HG03045 (cell line): Measurements from ENCODE around the gene BSPRY.

ENCODE experiments used
- ATAC-seq: cut with Tn5 transposase; IDR thresholded peaks from one replicate; pipeline ENCODE4 v1.9.1; 2021; ENCODE audit warnings: mild to moderate bottlenecking, moderate library complexity; ENCODE audit not compliant: unreplicated experiment

Gene BSPRY

DNA sequence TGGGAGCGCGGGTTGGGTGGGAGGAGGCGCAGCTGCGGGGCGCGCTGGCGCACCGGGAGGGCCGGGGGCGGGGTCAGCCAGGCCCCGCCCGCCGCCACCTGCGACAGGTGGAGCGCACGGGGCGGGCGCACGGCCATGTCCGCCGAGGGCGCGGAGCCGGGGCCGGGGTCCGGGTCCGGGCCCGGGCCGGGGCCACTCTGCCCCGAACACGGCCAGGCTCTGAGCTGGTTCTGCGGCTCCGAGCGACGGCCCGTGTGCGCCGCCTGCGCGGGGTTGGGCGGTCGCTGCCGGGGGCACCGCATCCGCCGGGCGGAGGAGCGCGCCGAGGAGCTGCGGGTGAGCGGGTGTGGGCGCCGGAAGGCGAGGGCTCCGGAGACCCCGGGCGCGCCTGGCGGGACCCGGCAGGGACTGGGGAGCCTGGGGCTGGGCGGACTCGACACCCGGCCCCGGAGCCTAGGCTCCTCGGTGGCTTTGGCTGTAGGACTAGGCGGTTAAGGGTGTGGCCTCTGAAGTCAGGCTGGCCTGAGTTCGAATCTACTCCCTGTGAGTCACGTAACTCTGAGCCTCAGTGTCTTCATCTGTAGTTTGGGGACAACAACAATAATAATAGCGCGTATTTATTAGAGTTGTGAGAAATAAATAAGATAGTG is at the start of gene BSPRY:
BSPRY (plus strand) TSS at position 97 of the 650 bp plus-strand sequence; CDS start at position 136, 39 bp downstream.
- ATAC-seq = no peak

DNA sequence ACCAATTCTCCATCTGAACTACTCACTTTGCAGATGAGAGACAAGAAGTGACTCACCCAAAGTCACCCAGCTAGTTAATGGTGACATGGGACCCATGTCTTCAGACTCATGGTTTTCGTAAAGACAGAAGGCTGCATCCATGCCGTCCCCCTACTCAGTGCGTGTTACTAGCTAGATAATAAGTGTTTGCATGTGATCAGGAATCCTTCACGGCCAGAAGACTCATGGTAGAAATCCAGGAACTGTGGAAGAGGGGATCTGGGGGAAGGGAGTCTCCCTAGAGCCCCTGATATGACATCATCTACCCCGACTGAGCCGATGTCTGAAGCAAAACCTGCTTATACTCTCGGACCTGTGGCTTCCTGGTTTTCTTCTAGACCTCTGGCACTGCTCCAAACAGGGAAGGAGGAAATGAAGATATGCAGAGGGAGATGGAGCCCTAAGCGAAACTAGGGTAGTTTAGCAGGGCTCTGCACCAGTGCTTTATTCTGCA is 49.5 kb upstream of the BSPRY start:
- no peak for ATAC-seq

DNA sequence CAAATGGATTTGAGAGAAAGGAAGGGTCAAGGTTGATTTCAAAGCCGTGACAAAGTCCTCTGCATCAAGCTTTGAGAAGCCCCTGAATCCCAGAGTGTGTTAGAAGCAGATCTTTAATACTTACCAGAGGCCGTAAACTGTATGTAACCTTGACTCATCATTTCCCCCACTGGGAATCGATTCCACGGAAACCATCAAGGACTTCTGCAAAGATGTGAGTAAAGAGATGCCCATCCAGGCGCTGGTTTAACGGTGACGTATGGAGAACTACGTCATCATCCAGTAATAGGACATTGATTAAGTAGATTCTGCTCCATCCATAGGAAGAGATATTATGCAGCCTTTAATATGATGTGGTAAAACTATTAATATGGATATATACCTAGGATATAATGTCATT is 47.8 kb upstream of the BSPRY start:
- ATAC-seq = no peak

DNA sequence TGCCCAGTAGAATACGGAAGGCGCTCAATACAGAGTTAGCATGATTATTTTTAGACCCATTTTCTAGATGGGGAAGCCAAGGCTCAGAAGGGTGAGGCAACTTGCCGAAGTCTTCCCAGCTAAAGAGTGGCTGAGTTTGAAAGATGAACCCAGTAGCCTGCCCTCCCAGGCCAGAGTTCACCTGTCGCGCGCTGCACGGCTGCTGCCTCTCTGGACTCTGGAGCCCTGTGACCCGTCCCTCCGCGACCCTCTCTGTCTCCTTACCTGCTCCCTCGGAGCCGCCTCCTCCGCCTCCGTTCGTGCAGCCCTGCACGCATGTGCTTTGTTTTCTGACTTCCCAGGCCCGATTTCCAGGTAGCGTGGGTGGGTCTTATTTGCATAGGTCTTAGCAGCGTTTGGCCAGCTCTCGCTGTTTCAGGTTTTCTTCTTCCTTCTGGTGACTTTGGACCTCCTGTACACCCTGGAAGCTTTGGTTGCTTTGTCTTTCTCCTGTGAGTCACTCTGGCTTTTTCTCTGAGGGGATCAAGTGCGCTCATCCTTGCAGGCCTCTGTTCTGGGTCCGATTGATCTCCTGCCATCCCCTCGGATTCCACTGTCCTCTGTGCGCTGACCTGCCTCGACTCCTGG is 46.4 kb upstream of the BSPRY start, which contains the start of gene RNF183:
RNF183 (minus strand) TSS at position 585 of the 627 bp plus-strand sequence. CDS start 5,192 bp downstream, outside the sequence.
- no peak for ATAC-seq

DNA sequence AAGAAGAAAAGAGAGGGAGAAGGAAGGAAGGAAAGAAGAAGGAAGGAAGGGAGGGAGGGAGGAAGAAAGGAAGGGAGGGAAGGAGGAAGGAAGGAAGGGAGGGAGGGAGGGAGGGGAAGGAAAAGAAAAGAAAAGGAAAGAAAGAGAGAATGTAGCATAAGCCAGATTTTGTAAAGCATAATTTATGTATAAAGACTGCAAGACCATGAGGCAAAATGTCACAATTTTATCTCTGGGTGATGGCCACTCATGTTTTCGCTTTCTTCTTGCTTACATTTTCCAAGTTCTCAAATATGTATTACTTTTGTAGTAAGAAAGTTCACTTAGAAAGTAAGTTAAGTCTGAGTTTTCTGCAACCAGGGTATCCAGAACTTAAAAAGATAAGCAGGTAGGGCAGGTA is 42.8 kb upstream of the BSPRY start:
- ATAC-seq = no peak

DNA sequence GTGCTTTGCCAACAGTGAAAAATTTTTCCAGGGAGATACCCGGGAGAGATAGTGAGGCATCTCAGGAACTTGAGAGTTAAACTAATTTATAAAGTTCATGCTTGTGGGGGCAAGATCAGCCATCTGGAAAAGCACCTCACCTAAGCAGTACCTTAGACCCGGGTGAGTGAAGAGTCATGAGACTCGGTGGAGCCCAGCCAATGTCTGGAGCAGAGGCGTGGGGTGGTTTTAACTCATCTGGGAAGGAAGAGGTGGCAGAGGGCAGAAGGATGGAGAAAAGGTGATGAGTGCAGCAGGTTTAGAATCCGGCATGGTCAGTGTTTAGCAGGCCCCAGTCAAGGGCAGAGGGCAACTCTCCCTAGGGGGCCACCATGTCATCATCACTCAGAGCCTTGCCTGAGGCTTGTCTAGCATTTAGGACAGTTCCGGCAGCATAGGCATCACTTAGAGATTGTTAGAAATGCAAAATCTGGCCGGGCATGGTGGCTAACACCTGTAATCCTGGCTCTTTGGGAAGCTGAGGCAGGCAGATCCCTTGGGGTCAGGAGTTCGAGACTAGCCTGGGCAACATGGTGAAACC is 41.9 kb upstream of the BSPRY start:
- no peak for ATAC-seq

DNA sequence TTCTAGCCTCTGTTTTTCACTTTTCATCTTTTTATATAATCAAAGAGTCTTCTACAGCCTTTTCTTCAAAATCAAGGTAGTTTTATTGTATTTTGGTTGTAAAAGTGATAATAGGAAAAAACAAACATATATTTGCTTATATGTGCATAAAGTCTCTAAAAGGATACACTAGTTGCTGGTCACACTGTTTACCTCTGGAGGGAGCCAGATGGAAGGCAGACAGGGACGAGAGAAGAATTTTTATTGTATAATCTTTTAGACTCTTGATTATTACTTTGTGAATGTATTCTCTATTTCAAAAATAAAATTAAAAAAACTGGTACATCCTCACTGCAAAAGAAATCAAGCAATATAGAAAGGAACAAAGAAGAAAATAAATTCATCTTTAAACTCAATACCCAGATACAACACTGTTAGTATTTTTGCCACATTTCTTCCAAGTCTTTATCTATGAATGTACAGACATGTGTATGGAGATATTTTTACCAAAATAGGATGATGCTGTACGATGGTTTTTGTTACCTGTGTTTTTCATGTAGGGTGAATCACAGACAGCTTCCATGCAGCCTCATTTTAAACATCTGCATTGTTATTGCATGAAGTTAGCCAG is 40.0 kb upstream of the BSPRY start:
- no peak for ATAC-seq

DNA sequence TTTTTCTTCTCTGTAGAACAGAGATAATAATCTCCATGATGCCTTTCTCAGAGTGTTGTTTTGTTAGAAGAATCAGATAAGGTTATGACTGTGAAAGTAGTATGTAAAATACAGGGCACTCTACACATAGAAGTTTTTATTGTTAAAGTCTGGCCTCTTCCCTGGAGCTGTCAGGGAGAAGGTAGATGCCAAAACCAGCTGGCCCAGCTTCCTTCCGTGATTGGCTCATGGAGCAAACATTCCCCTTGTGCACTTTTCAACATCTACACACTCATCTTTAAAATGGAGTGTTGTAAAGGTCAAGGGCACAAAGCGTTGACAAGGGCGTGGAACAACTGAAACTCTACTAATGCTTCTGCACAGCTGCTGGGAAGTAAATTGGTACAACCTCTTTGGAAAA is 38.8 kb upstream of the BSPRY start:
- no peak for ATAC-seq

DNA sequence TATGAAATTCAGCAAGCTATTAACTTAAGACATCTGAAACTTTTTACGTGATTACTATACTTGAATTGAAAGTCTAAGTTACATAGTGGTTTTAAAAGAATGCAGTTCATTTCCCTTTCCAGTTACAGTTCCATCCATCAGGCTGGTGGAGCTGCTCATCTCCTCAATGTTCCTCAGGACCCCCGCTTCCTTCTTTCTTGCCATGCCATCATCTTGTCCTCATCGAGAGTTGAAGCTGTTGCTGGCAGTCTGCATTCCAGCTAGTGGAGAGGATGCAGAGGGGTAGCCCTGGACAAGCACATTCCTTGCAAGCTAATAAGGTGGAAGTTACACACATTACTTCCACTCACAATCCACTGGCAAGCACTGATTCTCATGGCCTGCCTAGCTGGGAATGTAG is 37.4 kb upstream of the BSPRY start:
- ATAC-seq = no peak

DNA sequence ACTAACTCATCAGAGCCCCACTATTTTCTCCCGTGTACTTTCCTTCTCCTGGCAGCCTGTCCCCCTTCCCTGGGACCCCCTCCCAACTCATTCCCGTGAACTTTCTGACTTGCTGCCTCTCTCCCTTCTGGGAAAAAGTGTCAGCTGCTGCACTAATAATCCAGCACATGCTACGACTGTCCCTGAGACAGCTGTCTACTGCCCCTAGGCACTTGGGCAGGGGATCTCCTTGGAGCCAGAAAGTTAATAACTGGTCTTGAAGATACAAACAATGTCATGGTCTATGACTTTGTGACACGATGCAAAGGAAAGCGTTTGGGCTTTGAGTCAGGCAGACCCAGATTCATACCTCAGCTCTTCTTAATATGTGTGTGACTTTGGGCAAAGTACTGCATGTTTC is 36.1 kb upstream of the BSPRY start:
- ATAC-seq = no peak

DNA sequence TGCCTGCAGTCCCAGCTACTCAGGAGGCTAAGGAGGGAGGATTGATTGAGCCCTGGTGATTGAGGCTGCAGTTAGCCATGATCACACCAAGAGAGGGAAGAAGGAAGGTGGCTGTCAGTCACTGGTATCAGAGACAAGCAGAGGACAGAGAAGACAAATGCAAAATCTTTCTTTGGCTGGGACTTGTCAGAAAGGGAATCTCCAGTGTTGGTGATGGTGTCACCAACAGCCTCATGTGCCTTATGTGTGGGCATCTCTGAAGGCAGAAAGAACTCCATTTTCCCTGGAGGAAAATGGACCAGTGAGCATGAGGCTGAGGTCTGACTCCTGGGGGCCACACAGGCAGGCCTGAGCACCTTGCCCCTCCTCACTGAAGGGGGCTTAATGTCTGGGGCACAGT is 34.1 kb upstream of the BSPRY start:
- no peak for ATAC-seq

DNA sequence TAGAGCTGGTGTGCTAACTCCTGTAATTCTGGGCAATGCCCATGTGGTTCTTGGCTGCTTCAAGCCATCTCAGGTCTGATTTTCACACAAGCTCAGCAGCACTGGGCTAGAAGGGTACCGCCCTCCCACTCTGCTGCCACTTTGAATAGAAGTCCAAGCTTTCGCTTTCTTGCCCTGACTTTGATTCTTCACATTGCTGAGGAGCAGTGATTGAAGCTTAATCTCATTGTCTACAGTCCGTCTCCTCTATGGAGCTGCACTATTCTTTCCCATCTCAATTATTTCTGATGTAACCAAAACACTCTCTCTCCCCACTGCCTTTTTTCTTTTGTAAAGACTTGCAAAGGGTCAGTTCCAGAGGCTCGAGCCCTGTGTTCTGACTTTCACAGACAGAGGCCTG is 33.3 kb upstream of the BSPRY start:
- no peak for ATAC-seq

DNA sequence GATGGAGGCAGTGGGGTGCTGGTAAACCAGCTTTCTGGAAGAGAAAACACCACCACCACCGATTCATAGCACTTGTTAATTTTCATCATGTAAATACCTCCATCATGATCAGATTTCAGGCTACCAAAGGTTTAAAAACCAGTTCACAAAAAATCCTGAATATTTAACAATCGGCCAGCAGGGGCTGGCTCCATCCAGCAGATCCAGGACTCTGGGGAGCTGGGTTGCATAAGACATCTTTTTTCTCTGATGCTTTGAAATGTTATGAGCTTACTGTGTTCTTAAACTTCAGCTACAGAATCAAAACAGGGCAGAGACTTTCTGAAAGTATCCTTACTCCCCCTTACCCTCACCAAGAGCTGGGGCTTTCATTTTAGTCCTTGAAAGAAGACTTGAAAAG is 31.6 kb upstream of the BSPRY start:
- ATAC-seq = no peak

DNA sequence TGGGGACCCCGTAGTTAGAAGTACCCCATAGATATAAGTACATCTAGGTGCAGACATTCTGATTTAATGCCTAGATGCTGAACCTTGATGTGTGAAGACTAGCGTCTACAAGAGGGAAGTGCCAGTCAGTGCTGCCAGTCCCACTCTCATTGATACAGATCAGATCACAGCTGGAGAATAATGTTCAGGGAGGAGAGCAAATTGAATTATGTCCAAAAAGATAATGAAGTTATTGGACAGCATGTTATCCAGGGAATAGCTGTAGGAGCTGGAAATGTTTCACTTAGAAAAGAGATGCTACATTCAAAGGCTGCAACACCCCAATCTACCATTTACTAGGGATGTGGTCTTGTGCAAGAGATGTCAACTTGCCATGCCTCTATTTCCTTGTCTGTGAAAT is 30.3 kb upstream of the BSPRY start:
- ATAC-seq = no peak

DNA sequence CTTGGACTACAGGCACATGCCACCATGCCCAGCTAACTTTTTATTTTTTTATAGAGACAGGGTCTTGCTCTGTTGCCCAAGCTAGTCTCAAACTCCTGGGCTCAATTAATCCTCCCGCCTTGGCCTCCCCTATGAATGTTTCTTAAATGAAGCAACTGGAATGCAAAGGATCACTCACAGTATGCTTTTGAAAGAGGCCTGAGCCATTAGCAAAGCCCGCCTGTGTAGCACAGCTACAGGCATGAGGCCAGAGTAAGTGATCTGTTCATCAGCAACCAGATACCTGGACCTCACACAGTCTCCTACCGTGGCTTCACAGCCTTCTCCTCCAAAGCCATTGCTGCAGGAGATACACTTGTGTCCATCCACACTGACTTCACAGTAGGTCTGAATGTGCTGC is 29.3 kb upstream of the BSPRY start:
- ATAC-seq = no peak

DNA sequence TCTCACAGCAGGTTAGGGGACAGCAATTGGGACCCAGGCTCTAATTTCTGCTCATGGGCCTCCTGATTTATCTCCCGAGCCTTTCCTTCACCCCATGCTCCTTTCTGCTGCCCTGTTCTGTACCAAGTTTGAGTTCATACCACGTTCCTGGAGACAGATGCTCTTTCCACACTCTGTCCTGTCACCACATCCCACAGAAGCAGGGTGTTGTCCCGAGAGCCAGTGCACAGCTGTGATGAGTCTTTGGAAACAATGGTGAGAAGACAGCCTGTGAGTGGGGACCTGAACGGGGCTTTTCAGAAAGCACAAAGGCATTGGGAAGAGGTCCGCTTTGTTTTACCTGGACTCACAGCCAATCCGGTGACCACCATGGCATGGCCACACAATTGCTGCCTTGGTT is 26.7 kb upstream of the BSPRY start:
- ATAC-seq = no peak

DNA sequence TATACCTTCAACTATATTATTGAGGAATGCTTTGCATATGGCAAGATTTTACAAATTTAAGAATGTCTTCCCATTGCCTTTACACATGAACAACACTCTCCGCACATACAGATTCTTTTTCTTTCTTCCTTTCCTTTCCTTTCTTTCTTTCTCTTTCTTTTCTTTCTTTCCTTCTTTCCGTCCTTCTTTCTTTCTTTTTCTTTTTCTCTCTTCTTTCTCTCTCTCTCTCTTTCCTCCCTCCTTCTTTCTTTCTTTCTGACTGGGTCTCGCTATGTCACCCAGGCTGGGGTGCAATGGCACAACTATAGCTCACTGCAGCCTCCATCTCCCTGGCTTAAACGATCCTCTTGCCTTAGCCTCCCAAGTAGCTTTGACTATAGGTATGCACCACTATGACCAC is 23.1 kb upstream of the BSPRY start:
- ATAC-seq = no peak

DNA sequence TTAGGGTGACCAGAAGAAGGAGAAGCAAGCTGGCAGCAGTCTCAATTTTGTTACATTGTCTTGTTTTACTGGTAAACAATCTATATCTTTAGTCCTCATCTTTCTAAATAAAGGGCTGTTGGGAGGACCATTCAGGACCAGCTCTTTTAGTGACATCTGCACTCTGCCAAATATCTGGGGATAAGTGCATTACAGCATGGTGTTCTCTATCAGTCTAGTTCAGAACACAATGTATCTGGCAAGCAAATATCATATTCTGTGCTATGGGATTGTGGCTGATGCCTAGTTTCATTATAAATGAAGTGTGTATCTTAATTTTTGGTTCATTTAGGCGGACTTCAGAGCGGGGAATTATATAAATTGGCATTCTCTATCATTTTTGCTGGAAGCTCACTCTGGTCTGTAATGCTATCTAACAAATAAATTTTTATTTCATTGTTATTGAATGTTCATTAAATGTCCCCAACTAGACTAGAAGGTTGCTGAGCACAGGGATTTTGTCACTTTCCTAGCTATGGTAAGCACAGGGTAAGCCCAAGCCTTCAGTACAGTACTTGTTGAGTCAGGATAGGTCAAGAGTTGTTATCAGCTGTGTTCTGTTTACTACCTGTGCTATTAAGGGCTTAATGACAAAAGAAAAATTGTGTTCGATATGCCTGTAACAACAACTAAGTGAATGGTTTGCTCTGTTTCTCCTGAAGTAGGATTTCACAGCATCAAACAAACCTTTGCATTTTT is 21.1 kb upstream of the BSPRY start:
- ATAC-seq = no peak

DNA sequence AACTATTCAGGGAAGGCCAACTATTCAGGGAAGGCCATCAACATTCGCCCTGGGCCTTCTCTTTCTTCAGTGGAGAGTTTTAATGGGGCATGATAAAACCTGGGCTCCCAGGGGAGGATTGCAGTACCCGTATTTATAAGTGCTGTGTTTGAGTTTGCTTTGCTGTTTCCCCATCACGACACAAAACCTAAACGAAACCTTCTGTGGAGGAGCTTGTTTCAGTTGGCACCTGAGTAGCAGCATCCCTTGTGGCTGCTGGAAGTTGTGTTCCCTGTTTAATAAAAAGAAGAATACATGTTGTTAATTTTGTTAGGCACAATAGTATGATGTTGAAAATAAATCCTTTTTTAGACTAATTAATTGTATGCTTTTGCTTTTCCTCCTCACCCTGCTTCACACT is 17.6 kb upstream of the BSPRY start:
- no peak for ATAC-seq

DNA sequence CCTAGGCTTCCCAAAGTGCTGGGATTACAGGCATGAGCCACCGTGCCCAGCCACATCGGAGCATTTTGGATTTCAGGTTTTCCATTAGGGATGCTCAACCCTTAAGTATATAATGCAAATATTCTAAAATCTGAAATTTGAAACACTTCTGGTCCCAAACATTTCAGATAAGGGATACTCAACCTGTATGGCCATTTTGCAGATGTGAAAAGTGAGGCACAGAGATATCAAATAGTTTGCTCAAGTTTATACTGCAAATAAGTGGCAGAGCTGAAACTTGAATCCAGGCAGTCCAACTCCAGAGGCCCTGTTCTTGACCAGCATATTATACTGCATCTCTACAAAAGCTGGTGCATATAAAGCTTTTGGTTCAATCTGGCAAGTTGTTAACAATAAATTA is 11.6 kb upstream of the BSPRY start:
- ATAC-seq = no peak

DNA sequence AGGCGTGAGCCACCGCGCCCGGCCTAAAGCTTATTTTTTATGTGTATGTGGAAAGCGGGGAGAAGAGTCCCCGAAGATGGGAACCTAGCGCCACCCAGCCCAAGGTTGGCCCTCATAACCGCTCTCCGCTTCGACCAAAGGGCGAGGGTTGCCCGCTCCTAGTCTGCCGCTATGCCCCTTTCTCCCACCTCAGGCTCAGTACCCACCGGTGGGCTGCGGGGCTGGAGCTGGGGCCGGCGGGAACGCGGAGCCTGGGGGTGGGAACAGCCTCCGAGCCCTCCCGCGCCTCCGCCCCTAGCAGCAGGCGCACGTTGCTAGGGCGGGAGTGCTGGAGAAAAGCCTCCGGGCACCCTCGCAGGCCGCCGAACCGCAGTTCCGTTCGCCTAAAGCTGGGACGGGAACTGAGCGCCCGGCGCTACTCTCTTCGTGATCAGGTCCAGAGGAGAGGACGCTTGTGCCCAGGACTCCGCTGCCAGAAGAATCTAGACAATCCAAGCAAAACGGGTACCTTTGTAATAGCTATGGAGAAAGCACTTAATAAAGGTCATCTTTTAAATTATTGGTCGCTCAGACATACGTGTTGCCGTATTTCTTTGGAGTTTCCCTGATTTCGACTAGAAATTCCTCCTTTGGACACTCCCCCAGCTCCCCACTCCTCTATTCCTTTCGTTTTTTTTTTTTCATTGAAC is 9.2 kb upstream of the BSPRY start, which contains the start of gene WDR31:
WDR31 (minus strand) TSS at position 265 of the 689 bp plus-strand sequence. CDS start 8,253 bp downstream, outside the sequence.
- peak; percentile 98 for ATAC-seq
